HepG2 (cell line): ENCODE data around the gene PKNOX2.

Experiments
- HHEX ChIP-seq: IDR thresholded peaks from 2 replicates; pipeline ENCODE4 v1.6.1; 2016; ENCODE audit warnings: control low read depth
- KDM1A ChIP-seq: IDR thresholded peaks from 2 replicates; pipeline ENCODE4 v1.6.1; 2016; ENCODE audit warnings: missing compliant biosample characterization
- KDM4B ChIP-seq: sonication (generic); formaldehyde crosslinking; IDR thresholded peaks from 2 replicates; pipeline ENCODE4 v1.4.0; 2020; ENCODE audit warnings: missing genetic modification reagents
- TCF12 ChIP-seq, 2 experiments: fragments of 450-650 bp in 1 of 2; sonication (generic) in 1 of 2; formaldehyde crosslinking in 1 of 2; IDR thresholded peaks; 2 replicates each; pipeline versions ENCODE4 v1.6.1 to v1.8.0; 2017 to 2022; ENCODE audit warnings: antibody characterized with exemption in 1 of 2, mild to moderate bottlenecking in 1 of 2, missing genetic modification reagents in 1 of 2, moderate library complexity in 1 of 2
- ZNF12 ChIP-seq: sonication (generic); formaldehyde crosslinking; IDR thresholded peaks from 2 replicates; pipeline ENCODE4 v1.5.0; 2020; ENCODE audit warnings: missing genetic modification reagents
- ZNF44 ChIP-seq: sonication (generic); formaldehyde crosslinking; IDR thresholded peaks from 2 replicates; pipeline ENCODE4 v1.5.1; 2020; ENCODE audit warnings: mild to moderate bottlenecking, missing genetic modification reagents
- ZNF792 ChIP-seq: IDR thresholded peaks from 2 replicates; pipeline ENCODE4 v1.6.1; 2016

DNA sequence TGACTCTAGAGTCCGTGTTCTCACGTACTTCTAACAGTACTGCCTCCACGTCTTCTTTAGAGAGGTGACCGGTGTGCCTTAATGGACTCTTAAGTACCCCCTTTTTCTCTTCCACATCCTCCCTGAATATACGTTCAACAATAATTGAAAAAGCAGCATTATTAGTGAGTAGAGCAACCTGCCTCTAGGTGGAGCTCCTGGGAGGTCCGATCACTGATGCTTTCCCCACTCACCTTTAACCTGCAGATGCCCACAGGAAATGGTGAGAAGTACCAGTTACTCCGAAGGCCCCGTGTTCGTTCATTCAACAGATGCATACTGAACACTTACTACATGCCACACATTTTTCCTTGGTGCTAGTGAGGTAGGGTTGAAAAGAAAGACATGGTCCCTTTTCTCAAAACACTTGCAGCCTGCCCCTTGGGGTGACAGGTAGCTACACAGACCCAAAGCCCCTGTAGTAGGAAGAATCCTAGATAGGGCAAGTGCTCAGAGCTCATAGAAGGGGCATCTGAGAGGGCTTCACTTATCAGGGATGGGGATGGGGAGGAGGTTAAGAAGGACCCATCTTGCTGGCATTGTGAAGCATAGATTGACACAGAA lies 258.8 kb downstream of the PKNOX2 start:
- TF ChIP-seq KDM4B (CRISPR knock-in tag) (no peak), KDM1A (CRISPR knock-in tag) (no peak), ZNF44 (no peak), ZNF12 (no peak), ZNF792 (no peak), TCF12 (IDR thresholded peaks at IDR 0.05) (no peak), TCF12 (CRISPR knock-in tag; IDR thresholded peaks at IDR 0.05) (no peak), HHEX (CRISPR knock-in tag) (no peak)
